Measurements from ENCODE around the gene PROK2.

GRCh38 chr3:71776538-71776937, 8.4 kb downstream of the PROK2 start:
- no peak for TF ChIP-seq CTCF (IDR thresholded peaks at IDR 0.05; ENCODE audit: insufficient read depth, low read depth, low read length)
- TF ChIP-seq EZH2 (IDR thresholded peaks at IDR 0.05; ENCODE audit: insufficient read depth, low read length) = no peak

Measured in astrocyte (in vitro differentiated cells and primary cell).